Tibial nerve (tissue), 4 donors: ENCODE measurements around the gene SLC38A1. TPM values are rescaled to one million over a fixed set of nuclear protein-coding genes. Genes with fewer than 3 reads are reported as not detected.
A peak's percentile ranks its signal among the peaks of the same experiment; 100 is the strongest.
"Not testable (repeated sequence)": the region's sequence is repeated elsewhere in the genome, so short reads cannot be mapped to it uniquely, and the experiment has no call there.

Source experiments
- DNase-seq, 2 donors: peaks; one replicate each; pipeline ENCODE4 v3.0.0-alpha.2; 2019; ENCODE audit warnings: low spot score in 2 of 2
- H3K27ac ChIP-seq, 4 donors: fragments of 200-600 bp; sonication (generic) in 3 of 4; one replicate each; pipeline ENCODE4 v1.5.1; 2017 to 2019; ENCODE audit warnings: mild to moderate bottlenecking in 1 of 4
- H3K27me3 ChIP-seq, 2 donors: fragments of 200-600 bp; sonication (generic) in 1 of 2; one replicate each; pipeline versions ENCODE4 v1.5.1 to v1.6.0; 2017 to 2019
- H3K36me3 ChIP-seq, 3 donors: fragments of 200-600 bp; sonication (generic); one replicate each; pipeline ENCODE4 v1.5.1; 2018 to 2019
- H3K4me1 ChIP-seq, 4 donors: fragments of 200-600 bp; sonication (generic) in 3 of 4; one replicate each; pipeline ENCODE4 v1.5.1; 2017 to 2019
- H3K4me3 ChIP-seq, 4 donors: fragments of 200-600 bp; sonication (generic) in 3 of 4; one replicate each; pipeline ENCODE4 v1.5.1; 2017 to 2019; ENCODE audit warnings: mild to moderate bottlenecking in 1 of 4, moderate library complexity in 1 of 4
- H3K9me3 ChIP-seq, 4 donors: fragments of 200-600 bp; sonication (generic) in 3 of 4; one replicate each; pipeline ENCODE4 v1.5.1; 2017 to 2019
- CTCF ChIP-seq, 5 experiments: fragments of 200-600 bp in 3 of 5; fragments of 450-650 bp in 2 of 5; sonication (generic) in 3 of 5; IDR thresholded peaks; one replicate each; pipeline ENCODE4 v1.5.1; 2016 to 2019; ENCODE audit warnings: antibody characterized with exemption in 5 of 5, mild to moderate bottlenecking in 3 of 5, moderate library complexity in 2 of 5
- EP300 ChIP-seq, 2 donors: sonication (generic); formaldehyde crosslinking; IDR thresholded peaks; one replicate each; pipeline ENCODE4 v1.6.1; 2017; ENCODE audit warnings: antibody characterized with exemption in 2 of 2, mild to moderate bottlenecking in 1 of 2
- POLR2A ChIP-seq, 2 donors: fragments of 450-650 bp; IDR thresholded peaks; one replicate each; pipeline ENCODE4 v1.6.1; 2017; ENCODE audit warnings: antibody characterized with exemption in 2 of 2, mild to moderate bottlenecking in 2 of 2, moderate library complexity in 2 of 2
- WGBS, 2 donors: methylation state at CpG; one replicate each; pipeline ENCODE4 v1.1.5; 2018; 5-methylcytosine and 5-hydroxymethylcytosine counted together
- total RNA-seq, 4 donors: library from RNA; depleted of rRNA; stranded (reverse); fragments of >200 nt; gene quantifications; one replicate each; pipeline ENCODE4 v1.1.0, GENCODE V29; 2016

The SLC38A1 gene
- total RNA-seq, 4 donors from 2014 or later = 7.0 to 11.8 (median 9.5) TPM

GRCh38 chr12:46200551-46200950 is 68.3 kb downstream of the SLC38A1 start:
- WGBS, 2 donors = 87 to 95% methylated on average over 3 of the region's 3 CpGs
- Histone ChIP-seq H3K27me3 (no peaks in the 10 kb centered on the region), H3K4me3 (no peak overlapping the region), H3K36me3 (peaks cover 0 to 8% (median 4%) of the 10 kb centered on the region in 3 donors), H3K4me1 (peaks cover 0 to 4% (median under 1%) of the 10 kb centered on the region in 4 donors), H3K9me3 (no peaks in the 10 kb centered on the region), H3K27ac (no peak overlapping the region)
- TF ChIP-seq POLR2A (IDR thresholded peaks at IDR 0.05) (no peak), CTCF (IDR thresholded peaks at IDR 0.05) (no peak), EP300 (IDR thresholded peaks at IDR 0.05) (no peak)
- DNase-seq = no peak

- no peak overlapping the region for H3K27ac ChIP-seq
- H3K4me3 ChIP-seq = no peak overlapping the region
- H3K36me3 ChIP-seq = peaks cover 0 to 10% (median 4%) of the 10 kb centered on the region in 3 donors
- H3K9me3 ChIP-seq = no peaks in the 10 kb centered on the region
- H3K27me3 ChIP-seq = no peaks in the 10 kb centered on the region
- no peak for DNase-seq
- no peaks in the 10 kb centered on the region for H3K4me1 ChIP-seq
- WGBS, 2 donors = 92 to 93% methylated on average over 5 of the region's 5 CpGs
- TF ChIP-seq EP300 (IDR thresholded peaks at IDR 0.05) = no peak
These were observed 69.9 kb downstream of the SLC38A1 start for GRCh38 chr12:46198913-46199312.

GRCh38 chr12:46197883-46198282 is 71.0 kb downstream of the SLC38A1 start:
- H3K27ac ChIP-seq = no peak overlapping the region
- no peaks in the 10 kb centered on the region for H3K27me3 ChIP-seq
- WGBS, 2 donors = 68 to 75% methylated on average over 5 of the region's 5 CpGs
- no peak overlapping the region for H3K4me3 ChIP-seq
- no peaks in the 10 kb centered on the region for H3K4me1 ChIP-seq
- DNase-seq = no peak
- no peak for TF ChIP-seq CTCF (IDR thresholded peaks at IDR 0.05)
- TF ChIP-seq POLR2A (IDR thresholded peaks at IDR 0.05) = no peak
- no peak for TF ChIP-seq EP300 (IDR thresholded peaks at IDR 0.05)
- H3K9me3 ChIP-seq = no peaks in the 10 kb centered on the region
- peaks cover 0 to 10% (median 4%) of the 10 kb centered on the region in 3 donors for H3K36me3 ChIP-seq

GRCh38 chr12:46190533-46190932 is 78.3 kb downstream of the SLC38A1 start:
- WGBS, 2 donors = 89 to 100% methylated on average over 2 of the region's 2 CpGs
- not testable (repeated sequence) for DNase-seq, H3K27ac ChIP-seq, H3K9me3 ChIP-seq, H3K36me3 ChIP-seq, H3K4me3 ChIP-seq, H3K27me3 ChIP-seq
- peaks cover 0 to 11% (median 4%) of the 10 kb centered on the region in 4 donors for H3K4me1 ChIP-seq

- Histone ChIP-seq H3K4me1 (peaks cover 0 to 16% (median 4%) of the 10 kb centered on the region in 4 donors), H3K4me3 (no peak overlapping the region), H3K36me3 (no peaks in the 10 kb centered on the region), H3K27ac (no peak overlapping the region), H3K9me3 (no peaks in the 10 kb centered on the region), H3K27me3 (no peaks in the 10 kb centered on the region)
- 92 to 93% methylated on average over 2 of the region's 2 CpGs for WGBS, 2 donors
- no peak for DNase-seq
- TF ChIP-seq CTCF (IDR thresholded peaks at IDR 0.05) (no peak), POLR2A (IDR thresholded peaks at IDR 0.05) (no peak), EP300 (IDR thresholded peaks at IDR 0.05) (no peak)
These were observed 80.7 kb downstream of the SLC38A1 start for GRCh38 chr12:46188170-46188569.

- Histone ChIP-seq H3K36me3 (no peaks in the 10 kb centered on the region), H3K9me3 (no peaks in the 10 kb centered on the region), H3K27ac (no peak overlapping the region), H3K4me3 (no peak overlapping the region), H3K27me3 (no peaks in the 10 kb centered on the region), H3K4me1 (peaks cover 0 to 16% (median 4%) of the 10 kb centered on the region in 4 donors)
- WGBS, 2 donors = 39 to 49% methylated on average over 3 of the region's 3 CpGs
- DNase-seq = peak; percentile 37 to 60
- no peak for TF ChIP-seq POLR2A (IDR thresholded peaks at IDR 0.05)
- TF ChIP-seq CTCF (IDR thresholded peaks at IDR 0.05) = no peak
- no peak for TF ChIP-seq EP300 (IDR thresholded peaks at IDR 0.05)
These were observed 81.8 kb downstream of the SLC38A1 start for GRCh38 chr12:46187023-46187422.
